Endometrium (tissue), 2 donors: ENCODE results near the gene CCM2L.

Experiments used
- FAIRE-seq: peaks from 2 replicates; lab custom pipeline; 2012; peaks lifted over from hg19 to GRCh38; lab: Jason Lieb, UNC
- donor health status: control.
- donor health status: control.

Gene CCM2L

GRCh38 chr20:32062776-32063170 lies 52.5 kb downstream of the CCM2L start:
- FAIRE-seq: no peak

DNA sequence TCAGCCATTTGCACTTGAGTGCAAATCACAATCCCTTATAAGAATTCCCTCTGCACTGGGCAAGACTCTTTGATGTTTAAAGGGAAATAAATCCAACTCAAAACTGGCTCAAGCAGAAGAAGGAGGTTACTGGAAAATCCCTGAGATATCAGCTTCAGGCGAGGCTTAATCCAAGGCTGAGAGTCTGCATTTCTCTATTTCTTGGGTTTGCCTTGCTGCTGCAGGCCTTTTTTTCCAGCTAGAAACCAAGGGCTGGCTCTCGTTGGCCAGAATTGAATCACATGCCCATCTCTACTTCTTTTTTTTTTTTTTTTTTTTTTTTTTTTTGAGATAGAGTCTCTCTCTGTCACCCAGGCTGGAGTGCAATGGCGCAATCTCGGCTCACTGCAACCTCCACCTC lies 53.5 kb downstream of the CCM2L start:
- no peak for FAIRE-seq

- FAIRE-seq: no peak
Measured at GRCh38 chr20:32064667-32065066, 54.4 kb downstream of the CCM2L start.

- FAIRE-seq: no peak
Measured at GRCh38 chr20:32067234-32067821, 57.1 kb downstream of the CCM2L start.

- FAIRE-seq: no peak
Measured at GRCh38 chr20:32068174-32068573, 57.9 kb downstream of the CCM2L start.

- FAIRE-seq: no peak
Measured at GRCh38 chr20:32069711-32070110, 59.5 kb downstream of the CCM2L start.

DNA sequence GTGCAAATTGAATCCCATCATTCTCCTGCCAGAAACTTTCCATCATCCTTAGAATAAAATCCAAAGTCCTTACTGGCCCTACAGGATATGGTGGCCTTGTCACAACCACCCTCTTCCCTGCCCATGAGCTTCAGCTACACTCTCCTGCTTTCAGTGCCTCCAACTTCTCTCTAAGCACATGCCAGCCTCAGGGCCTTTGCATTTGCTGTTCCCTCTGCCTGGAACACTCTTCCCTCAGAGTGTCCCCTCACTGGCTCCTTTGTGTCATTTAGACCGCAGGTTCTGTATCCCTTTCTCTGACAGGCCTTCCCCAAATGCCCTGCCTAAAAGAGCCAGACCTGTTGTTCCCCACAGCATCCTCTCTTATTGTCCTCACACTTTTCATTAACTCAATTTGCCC lies 60.0 kb downstream of the CCM2L start:
- FAIRE-seq: no peak

- FAIRE-seq: no peak
Measured at GRCh38 chr20:32070690-32071213, 60.5 kb downstream of the CCM2L start.

- no peak for FAIRE-seq
Measured at GRCh38 chr20:32071395-32072167, 61.3 kb downstream of the CCM2L start.

GRCh38 chr20:32072168-32072750 lies 62.0 kb downstream of the CCM2L start:
- FAIRE-seq: no peak

- FAIRE-seq: no peak
Measured at GRCh38 chr20:32075534-32075933, 65.3 kb downstream of the CCM2L start.

GRCh38 chr20:32077190-32077589 lies 67.0 kb downstream of the CCM2L start:
- FAIRE-seq: no peak

- FAIRE-seq: no peak
Measured at GRCh38 chr20:32078322-32078721, 68.1 kb downstream of the CCM2L start.

GRCh38 chr20:32078791-32079190 lies 68.6 kb downstream of the CCM2L start:
- no peak for FAIRE-seq

- no peak for FAIRE-seq
Measured at GRCh38 chr20:32079655-32080109, 69.4 kb downstream of the CCM2L start.

- no peak for FAIRE-seq
Measured at GRCh38 chr20:32080783-32081182, 70.5 kb downstream of the CCM2L start.
